T-helper 2 cell treated with Interferon-gamma antibody and Interleukin-4, amounts not matched to agents 100 ng/mL and 5 ng/mL, for 36 hours (primary cell): Measurements from ENCODE around the gene ADM2. TPM values are rescaled to one million over a fixed set of nuclear protein-coding genes. Genes with fewer than 3 reads are reported as not detected.
"Not testable (repeated sequence)": the region's sequence is repeated elsewhere in the genome, so short reads cannot be mapped to it uniquely, and the experiment has no call there.

Experiments
- intact Hi-C: fragments of 100-400 bp; cut with micrococcal nuclease; formaldehyde crosslinking; loops from one replicate; pipeline ENCODE4 v1.15.1; 2023
- total RNA-seq: library from RNA; stranded (reverse); gene quantifications from 2 replicates; pipeline ENCODE4 v1.2.3, GENCODE V29; 2022

The ADM2 gene
- total RNA-seq, 1 donor from 2014 or later, result 2.5 TPM

- intact Hi-C loops, result no loop called here
Observed at GRCh38 chr22:50505776-50506610, 24.6 kb downstream of the ADM2 start.

DNA sequence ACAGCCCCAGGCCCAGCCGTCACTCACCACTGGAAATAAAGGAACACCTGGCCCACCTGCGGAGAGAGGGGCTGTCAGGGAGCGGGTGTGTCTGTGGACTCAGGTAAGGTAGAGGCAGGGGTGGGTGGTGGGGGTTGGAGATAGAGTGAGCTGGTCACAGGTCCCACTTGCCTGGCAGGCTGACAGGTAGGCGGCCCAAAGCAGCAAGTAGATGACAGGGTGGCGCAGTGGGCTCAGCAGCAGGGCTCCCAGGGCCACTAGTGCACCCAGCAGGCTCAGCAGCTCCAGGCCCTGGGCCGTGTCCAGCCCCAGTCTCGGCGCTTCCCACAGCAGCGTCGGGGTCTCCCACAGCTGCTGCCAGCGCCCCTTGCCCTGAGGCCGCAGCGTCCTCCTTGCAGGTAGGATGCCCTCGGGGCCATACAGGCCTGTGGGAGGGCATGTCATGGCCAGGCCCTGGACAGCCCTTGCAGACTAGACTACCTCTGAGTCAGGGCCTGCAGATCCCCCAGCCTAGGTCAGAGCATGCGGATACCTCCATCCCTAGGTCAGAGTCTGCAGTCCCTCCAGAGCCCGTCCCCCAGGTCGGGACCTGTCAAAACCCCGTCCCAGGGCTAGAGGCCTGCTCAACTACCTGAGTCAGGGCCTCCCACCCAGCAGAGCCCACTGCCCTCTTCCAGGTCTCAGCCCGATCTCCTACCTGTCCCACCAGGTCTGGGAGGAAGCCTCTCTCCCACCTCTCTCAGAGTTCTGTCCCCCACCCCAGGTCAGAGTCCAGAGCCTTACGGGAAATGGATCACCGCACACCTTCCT is 25.5 kb downstream of the ADM2 start:
- intact Hi-C loops, result no loop called here

DNA sequence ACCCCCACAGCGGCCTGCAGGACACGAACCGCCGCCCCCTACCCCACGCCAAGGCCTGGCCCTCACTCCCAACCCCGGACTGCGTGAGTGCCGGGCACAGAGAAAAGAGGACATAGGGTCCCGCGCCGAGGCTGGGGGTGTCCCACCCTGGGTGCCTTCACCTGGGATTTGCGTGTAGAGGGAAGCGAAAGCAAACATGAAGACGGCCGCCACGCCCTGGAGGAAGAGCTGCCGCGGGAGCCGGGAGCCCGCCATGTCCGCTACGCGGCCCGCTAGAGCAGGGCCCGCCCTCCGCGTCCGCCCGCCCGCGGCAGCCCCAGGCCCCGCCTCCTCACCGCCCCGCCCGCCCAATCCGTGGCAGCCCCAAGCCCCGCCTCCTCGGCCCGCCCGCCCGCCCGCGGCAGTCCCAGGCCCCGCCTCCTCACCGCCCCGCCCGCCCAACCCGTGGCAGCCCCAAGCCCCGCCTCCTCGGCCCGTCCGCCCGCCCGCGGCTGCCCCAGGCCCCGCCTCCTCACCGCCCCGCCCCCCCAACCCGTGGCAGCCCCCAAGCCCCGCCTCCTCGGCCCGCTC is 26.2 kb downstream of the ADM2 start, which contains the start of gene LMF2:
Gene LMF2, minus strand, starts transcription at position 282 of the 570 bp plus-strand sequence. Its CDS starts 27 bp downstream, at position 255.
- intact Hi-C loops, result no loop called here

DNA sequence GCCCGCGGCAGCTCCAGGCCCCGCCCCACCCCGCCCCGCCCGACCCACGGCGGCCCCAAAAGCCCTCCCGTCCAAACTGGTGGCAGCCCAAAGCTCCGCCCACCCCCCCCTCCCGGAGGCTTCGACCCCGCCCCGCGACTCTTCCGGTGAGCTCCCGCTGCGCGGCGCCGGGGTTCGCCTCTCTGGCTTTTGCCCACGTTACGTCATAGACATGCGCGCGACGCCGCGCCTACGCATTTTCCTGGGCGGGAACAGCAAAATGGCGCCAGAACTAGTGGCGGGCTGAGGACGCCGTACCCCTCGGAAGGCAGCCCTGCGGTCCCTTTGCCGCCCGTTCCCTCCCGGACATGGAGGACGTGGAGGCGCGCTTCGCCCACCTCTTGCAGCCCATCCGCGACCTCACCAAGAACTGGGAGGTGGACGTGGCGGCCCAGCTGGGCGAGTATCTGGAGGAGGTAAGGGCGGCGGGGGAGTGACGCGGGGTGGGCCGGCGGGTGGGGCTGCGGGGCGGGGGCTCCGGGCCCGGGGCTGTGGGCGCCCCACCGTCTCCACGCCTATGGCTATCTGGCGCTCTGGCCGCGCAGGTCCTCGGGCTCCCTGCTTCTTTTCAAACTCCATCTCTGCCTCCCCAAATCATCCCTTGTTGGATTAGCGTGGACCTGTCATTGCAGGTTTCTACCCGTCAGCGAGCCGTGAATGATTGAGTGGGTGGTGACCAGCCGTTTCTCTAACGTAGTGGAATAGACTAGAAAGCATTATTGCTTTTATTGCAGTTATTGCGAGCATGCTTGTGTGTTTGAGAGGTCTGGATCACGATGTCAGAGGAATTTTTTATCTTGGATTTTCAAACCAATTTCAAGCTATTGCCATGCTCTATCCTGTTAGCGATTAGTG is 26.9 kb downstream of the ADM2 start, which contains the start of gene NCAPH2:
Gene NCAPH2, plus strand, starts transcription at position 234 of the 894 bp plus-strand sequence. Its CDS starts 114 bp downstream, at position 348.
- intact Hi-C loops, result loop anchor here (1.0 to 2.0 kb wide), 6 partner anchors 17 to 166 kb away; partner anchors contain the start of genes ARSA, SBF1, SCO2 and SYCE3

- intact Hi-C loops, result loop anchor here (1.0 to 2.0 kb wide), 6 partner anchors 16 to 167 kb away; partner anchors contain the start of genes ARSA, SBF1, SCO2 and SYCE3
Observed at GRCh38 chr22:50508897-50509296, 27.6 kb downstream of the ADM2 start.

DNA sequence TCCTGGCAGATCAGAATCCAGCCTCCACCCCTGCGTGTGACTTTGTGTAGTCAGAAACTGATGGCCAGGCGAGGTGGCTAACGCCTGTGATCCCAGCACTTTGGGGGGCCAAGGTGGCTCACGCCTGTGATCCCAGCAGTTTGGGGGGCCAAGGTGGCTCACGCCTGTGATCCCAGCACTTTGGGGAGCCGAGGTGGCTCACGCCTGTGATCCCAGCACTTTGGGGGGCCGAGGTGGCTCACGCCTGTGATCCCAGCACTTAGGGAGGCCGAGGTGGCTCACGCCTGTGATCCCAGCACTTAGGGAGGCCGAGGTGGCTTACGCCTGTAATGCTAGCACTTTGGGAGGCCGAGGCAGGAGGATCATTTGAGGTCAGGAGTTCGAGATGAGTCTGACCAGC is 31.8 kb downstream of the ADM2 start:
- intact Hi-C loops, result no loop called here

- intact Hi-C loops, result no loop called here
Observed at GRCh38 chr22:50516068-50516467, 34.7 kb downstream of the ADM2 start.

- intact Hi-C loops, result no loop called here
Observed at GRCh38 chr22:50516891-50517290, 35.5 kb downstream of the ADM2 start.

- intact Hi-C loops, result no loop called here
Observed at GRCh38 chr22:50517495-50518260, 36.3 kb downstream of the ADM2 start.

DNA sequence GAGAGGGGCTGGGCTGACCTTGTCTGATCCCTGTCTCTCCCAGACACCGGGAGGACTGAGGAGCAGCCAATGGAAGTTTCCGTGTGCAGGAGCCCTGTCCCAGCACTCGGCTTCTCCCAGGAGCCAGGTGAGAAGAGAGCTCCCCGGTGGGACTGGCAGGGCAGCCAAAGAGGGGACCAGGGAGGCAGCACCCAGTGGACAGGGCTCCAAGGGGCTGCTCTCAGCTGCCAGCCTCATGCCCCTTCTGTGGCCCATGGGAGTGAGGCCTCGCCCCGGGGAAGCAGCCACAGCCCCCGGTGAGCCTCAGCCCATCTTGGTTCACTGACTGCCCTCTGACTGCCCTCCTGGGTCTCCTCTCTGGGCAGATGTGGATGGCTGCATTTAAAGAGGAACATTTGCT is 37.3 kb downstream of the ADM2 start:
- intact Hi-C loops, result no loop called here

GRCh38 chr22:50519151-50519550 is 37.8 kb downstream of the ADM2 start:
- intact Hi-C loops, result no loop called here

DNA sequence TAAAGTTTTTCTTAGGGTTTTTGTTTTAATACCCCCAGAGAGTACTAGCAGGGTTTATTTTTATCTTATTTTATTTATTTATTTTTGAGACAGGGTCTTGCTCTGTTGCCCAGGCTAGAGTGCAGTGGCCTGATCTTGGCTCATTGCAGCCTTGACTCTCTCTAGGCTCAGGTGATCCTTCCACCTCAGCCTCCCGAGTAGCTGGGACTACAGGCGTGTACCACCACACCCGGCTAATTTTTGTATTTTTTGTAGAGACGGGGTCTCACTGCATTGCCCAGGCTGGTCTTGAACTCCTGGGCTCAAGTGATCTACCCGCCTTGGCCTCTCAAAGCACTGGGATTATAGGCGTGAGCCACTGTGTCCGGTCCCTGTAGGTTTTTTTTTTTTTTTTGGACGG is 38.8 kb downstream of the ADM2 start:
- intact Hi-C loops, result not testable (repeated sequence)

DNA sequence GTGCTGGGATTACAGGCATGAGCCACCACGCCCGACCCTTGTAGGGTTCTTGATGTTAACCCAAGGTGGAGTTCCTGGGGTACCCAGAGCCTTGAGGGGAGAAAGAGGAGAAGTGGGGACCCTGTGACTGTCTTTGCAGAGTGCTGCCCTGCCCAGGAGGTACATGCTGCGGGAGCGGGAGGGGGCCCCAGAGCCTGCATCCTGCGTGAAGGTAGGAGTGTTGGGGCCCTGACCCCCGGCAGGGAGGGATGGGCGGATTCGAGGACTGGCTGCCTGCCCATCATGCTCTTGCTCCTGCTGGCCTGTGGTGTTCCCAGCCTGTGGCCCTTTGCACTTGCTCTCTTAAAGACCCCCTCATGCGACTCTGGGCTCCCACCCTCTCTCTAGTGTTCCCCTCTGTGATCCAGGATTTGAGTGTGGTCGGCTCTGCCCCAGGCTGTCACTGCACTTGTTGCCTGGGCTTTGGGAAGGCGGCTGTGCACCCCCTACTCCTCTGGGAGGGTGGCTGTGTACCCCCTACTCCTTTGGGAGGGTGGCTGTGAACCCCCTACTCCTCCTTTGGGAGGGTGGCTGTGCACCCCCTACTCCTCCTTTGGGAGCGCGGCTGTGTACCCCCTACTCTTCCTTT is 39.6 kb downstream of the ADM2 start:
- intact Hi-C loops, result no loop called here

DNA sequence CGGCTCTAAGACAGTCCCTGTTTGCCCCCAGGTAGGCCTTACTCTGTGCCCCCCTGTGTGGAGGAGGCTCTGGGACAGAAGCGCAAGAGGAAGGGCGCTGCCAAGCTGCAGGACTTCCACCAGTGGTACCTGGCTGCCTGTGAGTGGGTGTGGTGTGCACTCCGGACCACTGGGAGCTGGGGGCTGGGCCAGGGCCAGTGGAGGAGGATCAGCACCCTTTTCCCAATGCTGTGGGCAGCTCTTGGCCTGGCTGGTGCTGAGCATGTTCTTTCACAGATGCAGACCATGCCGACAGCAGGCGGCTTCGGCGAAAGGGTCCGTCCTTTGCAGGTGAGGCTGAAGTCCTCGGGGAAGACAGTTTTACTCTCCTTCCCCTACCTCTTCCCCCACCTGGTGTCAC is 40.4 kb downstream of the ADM2 start:
- intact Hi-C loops, result no loop called here

- intact Hi-C loops, result no loop called here
Observed at GRCh38 chr22:50522208-50522805, 41.0 kb downstream of the ADM2 start.

- intact Hi-C loops, result no loop called here
Observed at GRCh38 chr22:50522806-50523438, 41.6 kb downstream of the ADM2 start.

GRCh38 chr22:50523458-50523805 is 42.1 kb downstream of the ADM2 start:
- intact Hi-C loops, result no loop called here
